H1 (cell line): ENCODE data around the gene CRYBB1. TPM values are rescaled to one million over a fixed set of nuclear protein-coding genes. Genes with fewer than 3 reads are reported as not detected.

Source experiments
- CTCF ChIA-PET: fragments of 300-600 bp; sonication (Branson Sonifier 250); formaldehyde crosslinking; loops from one replicate; lab custom pipeline; 2021; ENCODE audit not compliant: partially characterized antibody; lab: Charles Lee
- POLR2A ChIA-PET: fragments of 300-600 bp; sonication (Branson Sonifier 250); formaldehyde crosslinking; loops from one replicate; lab custom pipeline; 2021; ENCODE audit warnings: inconsistent platforms; ENCODE audit not compliant: partially characterized antibody; lab: Charles Lee
- DNase-seq, 2 experiments: peaks; one replicate each; pipeline versions ENCODE4 v3.0.0 to v3.0.0-alpha.2; 2010 to 2022; ENCODE audit warnings: low spot score in 2 of 2, low read depth in 1 of 2, mixed read lengths in 1 of 2
- FAIRE-seq: peaks from 2 replicates; lab custom pipeline; 2011; peaks lifted over from hg19 to GRCh38; lab: Jason Lieb, UNC
- H2AFZ ChIP-seq: 2 replicates; pipeline ENCODE4 v1.8.1; 2012; ENCODE audit warnings: low read length, inconsistent platforms
- H2AK5ac ChIP-seq: 2 replicates; pipeline ENCODE4 v1.6.1; 2013; ENCODE audit warnings: low read depth, low read length
- H2BK120ac ChIP-seq: replicated peaks from 2 replicates; pipeline ENCODE3; 2013; ENCODE audit warnings: low read depth, low read length, inconsistent platforms
- H2BK12ac ChIP-seq: 2 replicates; pipeline ENCODE4 v1.6.1; 2013; ENCODE audit warnings: low read depth, low read length
- H2BK15ac ChIP-seq: 2 replicates; pipeline ENCODE4 v1.6.1; 2013; ENCODE audit warnings: low read length
- H2BK20ac ChIP-seq: 2 replicates; pipeline ENCODE4 v1.6.1; 2013; ENCODE audit warnings: low read length
- H2BK5ac ChIP-seq: 2 replicates; pipeline ENCODE4 v1.6.1; 2013; ENCODE audit warnings: low read depth, low read length
- H3K14ac ChIP-seq: 2 replicates; pipeline ENCODE4 v1.6.1; 2013; ENCODE audit warnings: inconsistent platforms; ENCODE audit not compliant: insufficient read length
- H3K18ac ChIP-seq: 2 replicates; pipeline ENCODE4 v1.6.1; 2013; ENCODE audit warnings: low read length; ENCODE audit errors: extremely low read depth
- H3K23ac ChIP-seq: 2 replicates; pipeline ENCODE4 v1.6.1; 2013; ENCODE audit warnings: inconsistent platforms; ENCODE audit not compliant: insufficient read length
- H3K23me2 ChIP-seq: 2 replicates; pipeline ENCODE4 v1.6.1; 2013; ENCODE audit warnings: low read depth, low read length
- H3K27ac ChIP-seq: 2 replicates; pipeline ENCODE4 v1.6.1; 2011; ENCODE audit warnings: low read depth, low read length, inconsistent platforms
- H3K27me3 ChIP-seq, 4 experiments: replicated peaks in 1 of 4; 1 replicate in 1 of 4; 2 replicates in 3 of 4; pipeline versions ENCODE4 v1.6.1 to v1.8.1; 2011 to 2013; ENCODE audit warnings: low read length in 3 of 4, mild to moderate bottlenecking in 3 of 4, inconsistent platforms in 2 of 4, mixed read lengths in 2 of 4, moderate library complexity in 1 of 4; ENCODE audit not compliant: control insufficient read depth in 3 of 4, insufficient read depth in 3 of 4; ENCODE audit errors: extremely low read depth in 1 of 4
- H3K36me3 ChIP-seq, 4 experiments: 2 replicates each; pipeline versions ENCODE4 v1.6.1 to v1.8.1; 2011 to 2013; ENCODE audit warnings: mild to moderate bottlenecking in 4 of 4, low read length in 3 of 4, moderate library complexity in 2 of 4, control low read depth in 1 of 4, inconsistent platforms in 1 of 4; ENCODE audit not compliant: insufficient read depth in 4 of 4, control insufficient read depth in 2 of 4
- H3K4ac ChIP-seq: replicated peaks from 2 replicates; pipeline ENCODE3; 2013; ENCODE audit warnings: low read length, low read depth, mixed read lengths, inconsistent platforms; ENCODE audit not compliant: insufficient read length
- H3K4me1 ChIP-seq, 4 experiments: replicated peaks in 1 of 4; 1 replicate in 1 of 4; 2 replicates in 3 of 4; pipeline versions ENCODE4 v1.6.1 to v1.8.1; 2011 to 2013; ENCODE audit warnings: low read length in 3 of 4, inconsistent platforms in 2 of 4, mixed read lengths in 1 of 4; ENCODE audit not compliant: insufficient read depth in 4 of 4, control insufficient read depth in 3 of 4
- H3K4me2 ChIP-seq, 2 experiments: 2 replicates each; pipeline versions ENCODE4 v1.6.1 to v1.8.1; 2011 to 2013; ENCODE audit warnings: low read depth in 2 of 2, low read length in 2 of 2, control low read depth in 1 of 2, inconsistent platforms in 1 of 2, mild to moderate bottlenecking in 1 of 2; ENCODE audit not compliant: insufficient read depth in 1 of 2
- H3K4me3 ChIP-seq, 4 experiments: fragments of 200-600, 300-600 bp in 1 of 4; sonication (generic), shearing (Covaris generic), sonication (Bioruptor Twin) in 1 of 4; 2 replicates each; pipeline versions ENCODE4 v1.5.1 to v1.8.1; 2011 to 2016; ENCODE audit warnings: low read length in 4 of 4, low read depth in 3 of 4, control low read depth in 2 of 4, inconsistent platforms in 2 of 4, mild to moderate bottlenecking in 2 of 4, mixed read lengths in 1 of 4, moderate library complexity in 1 of 4; ENCODE audit not compliant: insufficient read depth in 2 of 4; ENCODE audit errors: extremely low read depth in 1 of 4
- H3K56ac ChIP-seq: replicated peaks from 2 replicates; pipeline ENCODE3; 2013; ENCODE audit warnings: low read depth, mild to moderate bottlenecking, mixed read lengths, low read length, inconsistent platforms; ENCODE audit not compliant: insufficient read length
- H3K79me1 ChIP-seq: 2 replicates; pipeline ENCODE4 v1.6.1; 2013; ENCODE audit warnings: low read depth, low read length, control low read depth
- H3K79me2 ChIP-seq, 2 experiments: 2 replicates each; pipeline versions ENCODE4 v1.6.1 to v1.8.1; 2012 to 2013; ENCODE audit warnings: low read length in 2 of 2, mild to moderate bottlenecking in 2 of 2, inconsistent platforms in 1 of 2; ENCODE audit not compliant: insufficient read depth in 2 of 2, control insufficient read depth in 1 of 2
- H3K9ac ChIP-seq, 4 experiments: replicated peaks in 1 of 4; 1 replicate in 1 of 4; 2 replicates in 3 of 4; pipeline versions ENCODE4 v1.6.1 to v1.8.1; 2011 to 2013; ENCODE audit warnings: low read depth in 3 of 4, low read length in 3 of 4, control low read depth in 2 of 4, mild to moderate bottlenecking in 2 of 4, moderate library complexity in 2 of 4, inconsistent platforms in 1 of 4; ENCODE audit errors: extremely low read depth in 1 of 4
- H3K9me3 ChIP-seq, 2 experiments: 2 replicates each; pipeline versions ENCODE4 v1.6.1 to v1.8.1; 2012 to 2013; ENCODE audit warnings: mild to moderate bottlenecking in 2 of 2, moderate library complexity in 2 of 2, control low read depth in 1 of 2, inconsistent platforms in 1 of 2, low read depth in 1 of 2, low read length in 1 of 2, mixed read lengths in 1 of 2; ENCODE audit not compliant: insufficient read depth in 2 of 2
- H4K20me1 ChIP-seq, 2 experiments: replicated peaks in 1 of 2; 2 replicates each; pipeline versions ENCODE3 to v1.8.1; 2011 to 2013; ENCODE audit warnings: inconsistent platforms in 2 of 2, low read length in 2 of 2, mild to moderate bottlenecking in 1 of 2; ENCODE audit not compliant: insufficient read depth in 2 of 2, control insufficient read depth in 1 of 2
- H4K5ac ChIP-seq: 2 replicates; pipeline ENCODE4 v1.6.1; 2013; ENCODE audit warnings: low read length, low read depth, mixed read lengths, inconsistent platforms; ENCODE audit not compliant: insufficient read length
- H4K8ac ChIP-seq: 2 replicates; pipeline ENCODE4 v1.8.0; 2013; ENCODE audit warnings: mild to moderate bottlenecking, moderate library complexity, low read length, inconsistent platforms; ENCODE audit not compliant: insufficient read depth; ENCODE audit errors: extremely low read depth
- H4K91ac ChIP-seq: replicated peaks from 2 replicates; pipeline ENCODE3; 2013; ENCODE audit warnings: low read length, mixed read lengths, inconsistent platforms; ENCODE audit not compliant: insufficient read length
- ASH2L ChIP-seq: fragments of 200-600, 300-600 bp; sonication (generic); IDR thresholded peaks from one replicate; pipeline ENCODE4 v1.7.1; 2017; ENCODE audit warnings: low read length
- BCL11A ChIP-seq, 2 experiments: IDR thresholded peaks; one replicate each; pipeline ENCODE4 v1.6.1; 2011; ENCODE audit warnings: low read depth in 2 of 2, low read length in 2 of 2, mild to moderate bottlenecking in 2 of 2
- CBX5 ChIP-seq: fragments of 300-800, 300-1000 bp; sonication (generic); IDR thresholded peaks from 2 replicates; pipeline ENCODE4 v1.7.1; 2016; ENCODE audit warnings: antibody characterized with exemption, low read length, low read depth
- EZH2 ChIP-seq: fragments of 200-600 bp; sonication (generic); IDR thresholded peaks from 2 replicates; pipeline ENCODE4 v1.7.1; 2012; ENCODE audit warnings: low read depth, mild to moderate bottlenecking, moderate library complexity, low read length, inconsistent platforms; ENCODE audit not compliant: severe bottlenecking
- KDM1A ChIP-seq: fragments of 200-600, 300-600 bp; sonication (generic); IDR thresholded peaks from 2 replicates; pipeline ENCODE4 v1.7.1; 2016; ENCODE audit warnings: mild to moderate bottlenecking, low read length, borderline replicate concordance
- MAX ChIP-seq: IDR thresholded peaks from 2 replicates; pipeline ENCODE4 v1.6.1; 2012; ENCODE audit warnings: inconsistent platforms
- NANOG ChIP-seq: IDR thresholded peaks from 2 replicates; pipeline ENCODE4 v1.6.1; 2011; ENCODE audit warnings: low read length, low read depth, mild to moderate bottlenecking, inconsistent platforms; ENCODE audit not compliant: insufficient read depth, poor library complexity, severe bottlenecking
- PHF8 ChIP-seq: fragments of 200-600 bp; sonication (generic); conservative IDR thresholded peaks from 2 replicates; pipeline ENCODE4 v1.7.1; 2012; ENCODE audit warnings: low read depth, mild to moderate bottlenecking, inconsistent platforms, low read length, moderate library complexity
- RBBP5 ChIP-seq: IDR thresholded peaks from 2 replicates; pipeline ENCODE4 v1.7.1; 2012; ENCODE audit warnings: low read depth, mild to moderate bottlenecking, inconsistent platforms, low read length, moderate library complexity, borderline replicate concordance
- SIRT6 ChIP-seq: IDR thresholded peaks from one replicate; pipeline ENCODE4 v1.7.1; 2012; ENCODE audit warnings: low read length, inconsistent platforms
- SP2 ChIP-seq: IDR thresholded peaks from 2 replicates; pipeline ENCODE4 v1.6.1; 2012; ENCODE audit warnings: mild to moderate bottlenecking, low read length, inconsistent platforms
- SP4 ChIP-seq: IDR thresholded peaks from 2 replicates; pipeline ENCODE4 v1.6.1; 2012; ENCODE audit warnings: low read length, inconsistent platforms
- TAF1 ChIP-seq: IDR thresholded peaks from 2 replicates; pipeline ENCODE4 v1.6.1; 2011; ENCODE audit warnings: mild to moderate bottlenecking, low read depth, low read length
- TEAD4 ChIP-seq: IDR thresholded peaks from 2 replicates; pipeline ENCODE4 v1.6.1; 2012; ENCODE audit warnings: low read depth, low read length, inconsistent platforms, mixed read lengths
- WGBS, 2 experiments: shearing (Covaris generic) in 1 of 2; methylation state at CpG; one replicate each; pipeline versions ENCODE4 v1.1.6 to v1.1.7; 2013 to 2015; ENCODE audit warnings: low lambda C conversion rate in 2 of 2, mixed read lengths in 2 of 2, inconsistent platforms in 1 of 2, low coverage in 1 of 2, missing lambda C conversion rate in 1 of 2; ENCODE audit not compliant: insufficient replicate concordance in 2 of 2, insufficient coverage in 1 of 2, insufficient read length in 1 of 2; ENCODE audit errors: extremely low coverage in 1 of 2, missing lambda C conversion rate in 1 of 2; 5-methylcytosine and 5-hydroxymethylcytosine counted together
- polyA plus RNA-seq, 7 experiments: library from polyadenylated mRNA; depleted of rRNA in 3 of 7; stranded (reverse) in 5 of 7; unstranded in 2 of 7; fragments of >200 nt in 5 of 7; fragments of 200-250 nt in 2 of 7; gene quantifications; 1 replicate in 5 of 7; 2 replicates in 1 of 7; 4 replicates in 1 of 7; pipeline versions ENCODE4 v1.2.1 to v1.2.3, GENCODE V29; 2011 to 2013; ENCODE audit warnings: missing spikeins in 2 of 7, mixed read lengths in 2 of 7
- total RNA-seq: library from RNA; stranded (reverse); fragmentation: NEBNext Ultra II Directional; extraction: Animal tissue kit (Norgen Biotek cat#: 25700); gene quantifications from 2 replicates; pipeline ENCODE4 v1.2.1, GENCODE V29; 2021

The CRYBB1 gene
- total and polyA plus RNA-seq, 2 of the 8 experiments (the other 6 are each of a cell fraction or from before 2014, with no cell fraction given), result 1.7 to 6.0 TPM

- Histone ChIP-seq H3K36me3 (peaks cover 0 to 4% (median 0%) of the 10 kb centered on the region in 4 experiments; a peak in 1 of 8 replicates), H4K8ac (no peak overlapping the region), H3K9me3 (no peaks in the 10 kb centered on the region), H2BK15ac (no peak overlapping the region), H3K27ac (peak overlapping the region; percentile 85), H3K79me1 (peaks cover 25% of the 10 kb centered on the region), H3K79me2 (peaks cover 6 to 88% of the 10 kb centered on the region in 2 experiments), H3K4me1 (peaks cover 13 to 43% (median 29%) of the 10 kb centered on the region in 4 experiments), H2BK120ac (peak overlapping the region; percentile 16), H4K5ac (no peak overlapping the region), H3K56ac (no peak overlapping the region), H3K4me2 (peak overlapping the region; percentile 45 to 68; a peak in 3 of 4 replicates), H4K20me1 (peaks cover 0 to 13% of the 10 kb centered on the region in 2 experiments), H2BK20ac (peak overlapping the region; percentile 93), H3K9ac (peak overlapping the region in 1 of 4 experiments; percentile 41; a peak in 2 of 7 replicates), H3K4me3 (peak overlapping the region in 1 of 4 experiments; percentile 32; a peak in 1 of 8 replicates), H2BK12ac (peak overlapping the region; percentile 96), H3K23ac (no peak overlapping the region), H2AK5ac (peak overlapping the region; percentile 94), H3K18ac (peak overlapping the region; percentile 33), H2AFZ (no peak overlapping the region), H4K91ac (peak overlapping the region; percentile 45), H2BK5ac (peak overlapping the region; percentile 90), H3K27me3 (no peaks in the 10 kb centered on the region), H3K23me2 (no peaks in the 10 kb centered on the region; the same call in 1 of the 2 replicates), H3K4ac (peak overlapping the region; percentile 58), H3K14ac (no peak overlapping the region)
- ChIA-PET CTCF (interaction anchor here (1.0 to 1.5 kb wide), 2 partner anchors 12 to 17 kb away, joined by 4 to 6 read pairs; no protein-coding TSS in a partner anchor), POLR2A (interaction anchor here (1.0 to 1.3 kb wide), 4 partner anchors 10 to 22 kb away, joined by 3 to 5 read pairs (median 4); partner anchors contain the start of gene TPST2)
- FAIRE-seq (no peak), DNase-seq (no peak)
- 22% methylated on average over 2 of the region's 2 CpGs; no CpG with 5 or more reads in 1 of the 2 experiments for WGBS, 2 experiments
- TF ChIP-seq TEAD4, result no peak
- TF ChIP-seq RBBP5, result no peak
- TF ChIP-seq TAF1, result no peak
- no peak for TF ChIP-seq MAX
- TF ChIP-seq KDM1A, result no peak
- no peak for TF ChIP-seq SP4
- TF ChIP-seq NANOG, result no peak
- TF ChIP-seq SP2, result no peak
- no peak for TF ChIP-seq BCL11A (IDR thresholded peaks at IDR 0.05; ENCODE audit: low read depth in 2 of 2, low read length in 2 of 2)
- TF ChIP-seq PHF8, result no peak
- TF ChIP-seq ASH2L, result no peak
- no peak for TF ChIP-seq EZH2
- no peak for TF ChIP-seq SIRT6
- TF ChIP-seq CBX5, result no peak
Observed at GRCh38 chr22:26567610-26568009, 50.2 kb downstream of the CRYBB1 start.
